ENCODE data around the gene THBS2.

Gene THBS2

GRCh38 chr6:169246445-169246844, 7.2 kb downstream of the THBS2 start:
- ChIA-PET POLR2A (no interaction called here), CTCF (no interaction called here)
- no peak for DNase-seq (ENCODE audit: extremely low spot score)
- no peak for TF ChIP-seq LEF1 (IDR thresholded peaks at IDR 0.05; ENCODE audit: borderline replicate concordance)
- TF ChIP-seq BHLHE40 (IDR thresholded peaks at IDR 0.05; ENCODE audit: borderline replicate concordance) = no peak
- TF ChIP-seq FOXM1 (IDR thresholded peaks at IDR 0.05; ENCODE audit: borderline replicate concordance) = no peak
- no peak for TF ChIP-seq FOXK2 (IDR thresholded peaks at IDR 0.05)
- no peak for TF ChIP-seq ARNT (IDR thresholded peaks at IDR 0.05)
- no peak for TF ChIP-seq NFRKB (IDR thresholded peaks at IDR 0.05)
- no peak for TF ChIP-seq FOXA1 (IDR thresholded peaks at IDR 0.05)
- no peak for TF ChIP-seq SUZ12 (IDR thresholded peaks at IDR 0.05)
- no peak for TF ChIP-seq ZNF384 (IDR thresholded peaks at IDR 0.05)
- TF ChIP-seq ELF4 (IDR thresholded peaks at IDR 0.05) = no peak
- no peak for TF ChIP-seq SP1 (IDR thresholded peaks at IDR 0.05)
- no peak for TF ChIP-seq HDGF (IDR thresholded peaks at IDR 0.05; ENCODE audit: borderline replicate concordance)
- TF ChIP-seq L3MBTL2 (conservative IDR thresholded peaks at IDR 0.05) = no peak
- no peak for TF ChIP-seq TARDBP (IDR thresholded peaks at IDR 0.05)
- TF ChIP-seq PKNOX1 (IDR thresholded peaks at IDR 0.05) = no peak
- no peak for TF ChIP-seq CTBP1 (IDR thresholded peaks at IDR 0.05; ENCODE audit: borderline replicate concordance)

GRCh38 chr6:169244684-169245383, 8.8 kb downstream of the THBS2 start:
- TF ChIP-seq CTBP1 (IDR thresholded peaks at IDR 0.05; ENCODE audit: borderline replicate concordance) = no peak
- TF ChIP-seq TARDBP (IDR thresholded peaks at IDR 0.05) = no peak
- TF ChIP-seq SUZ12 (IDR thresholded peaks at IDR 0.05) = no peak
- TF ChIP-seq FOXM1 (IDR thresholded peaks at IDR 0.05; ENCODE audit: borderline replicate concordance) = no peak
- TF ChIP-seq L3MBTL2 (conservative IDR thresholded peaks at IDR 0.05) = no peak
- no peak for TF ChIP-seq ELF4 (IDR thresholded peaks at IDR 0.05)
- no peak for DNase-seq (ENCODE audit: extremely low spot score)
- ChIA-PET CTCF (no interaction called here), POLR2A (no interaction called here)

- TF ChIP-seq HDGF (IDR thresholded peaks at IDR 0.05; ENCODE audit: borderline replicate concordance) (no peak), ELF4 (IDR thresholded peaks at IDR 0.05) (no peak), FOXA1 (IDR thresholded peaks at IDR 0.05) (no peak), ZNF384 (IDR thresholded peaks at IDR 0.05) (no peak)
- ChIA-PET CTCF (no interaction called here), POLR2A (no interaction called here)
- no peak for DNase-seq (ENCODE audit: extremely low spot score)
These were observed 10.0 kb downstream of the THBS2 start for GRCh38 chr6:169243661-169244060.

- POLR2A ChIA-PET = no interaction called here
- TF ChIP-seq FOXM1 (IDR thresholded peaks at IDR 0.05; ENCODE audit: borderline replicate concordance) = no peak
- no peak for TF ChIP-seq HDGF (IDR thresholded peaks at IDR 0.05; ENCODE audit: borderline replicate concordance)
- TF ChIP-seq ARNT (IDR thresholded peaks at IDR 0.05) = no peak
- no peak for TF ChIP-seq NFRKB (IDR thresholded peaks at IDR 0.05)
- no peak for TF ChIP-seq SUZ12 (IDR thresholded peaks at IDR 0.05)
- TF ChIP-seq L3MBTL2 (conservative IDR thresholded peaks at IDR 0.05) = no peak
- no peak for TF ChIP-seq LEF1 (IDR thresholded peaks at IDR 0.05; ENCODE audit: borderline replicate concordance)
- TF ChIP-seq FOXA1 (IDR thresholded peaks at IDR 0.05) = no peak
- no peak for TF ChIP-seq ZNF384 (IDR thresholded peaks at IDR 0.05)
- TF ChIP-seq FOXK2 (IDR thresholded peaks at IDR 0.05) = no peak
- no peak for TF ChIP-seq TARDBP (IDR thresholded peaks at IDR 0.05)
- TF ChIP-seq SP1 (IDR thresholded peaks at IDR 0.05) = no peak
- TF ChIP-seq ELF4 (IDR thresholded peaks at IDR 0.05) = no peak
These were observed 10.5 kb downstream of the THBS2 start for GRCh38 chr6:169243186-169243585.

GRCh38 chr6:169241688-169242350, 11.8 kb downstream of the THBS2 start:
- TF ChIP-seq PKNOX1 (IDR thresholded peaks at IDR 0.05) = no peak
- TF ChIP-seq SUZ12 (IDR thresholded peaks at IDR 0.05) = no peak
- no peak for TF ChIP-seq TARDBP (IDR thresholded peaks at IDR 0.05)
- no peak for TF ChIP-seq ARNT (IDR thresholded peaks at IDR 0.05)
- no peak for TF ChIP-seq ZNF384 (IDR thresholded peaks at IDR 0.05)
- no peak for TF ChIP-seq SP1 (IDR thresholded peaks at IDR 0.05)
- no peak for TF ChIP-seq FOXM1 (IDR thresholded peaks at IDR 0.05; ENCODE audit: borderline replicate concordance)
- no peak for TF ChIP-seq HDGF (IDR thresholded peaks at IDR 0.05; ENCODE audit: borderline replicate concordance)
- TF ChIP-seq NFRKB (IDR thresholded peaks at IDR 0.05) = no peak
- TF ChIP-seq FOXA1 (IDR thresholded peaks at IDR 0.05) = no peak
- TF ChIP-seq ELF4 (IDR thresholded peaks at IDR 0.05) = no peak
- TF ChIP-seq LEF1 (IDR thresholded peaks at IDR 0.05; ENCODE audit: borderline replicate concordance) = no peak
- TF ChIP-seq FOXK2 (IDR thresholded peaks at IDR 0.05) = no peak
- no peak for TF ChIP-seq CTBP1 (IDR thresholded peaks at IDR 0.05; ENCODE audit: borderline replicate concordance)
- TF ChIP-seq BHLHE40 (IDR thresholded peaks at IDR 0.05; ENCODE audit: borderline replicate concordance) = no peak
- no peak for TF ChIP-seq L3MBTL2 (conservative IDR thresholded peaks at IDR 0.05)
- POLR2A ChIA-PET = no interaction called here
- DNase-seq (ENCODE audit: extremely low spot score) = no peak
- CTCF ChIA-PET = no interaction called here

More at GRCh38 chr6:169243186-169243585, 10.5 kb downstream of the THBS2 start:
- CTCF ChIA-PET = no interaction called here
- DNase-seq (ENCODE audit: extremely low spot score) = no peak

GRCh38 chr6:169240591-169241390, 12.9 kb downstream of the THBS2 start:
- POLR2A ChIA-PET = no interaction called here
- no peak for TF ChIP-seq CTBP1 (IDR thresholded peaks at IDR 0.05; ENCODE audit: borderline replicate concordance)
- no peak for TF ChIP-seq FOXA1 (IDR thresholded peaks at IDR 0.05)
- TF ChIP-seq LEF1 (IDR thresholded peaks at IDR 0.05; ENCODE audit: borderline replicate concordance) = no peak
- TF ChIP-seq FOXM1 (IDR thresholded peaks at IDR 0.05; ENCODE audit: borderline replicate concordance) = no peak
- TF ChIP-seq ARNT (IDR thresholded peaks at IDR 0.05) = no peak
- TF ChIP-seq SP1 (IDR thresholded peaks at IDR 0.05) = no peak
- TF ChIP-seq PKNOX1 (IDR thresholded peaks at IDR 0.05) = no peak
- TF ChIP-seq ELF4 (IDR thresholded peaks at IDR 0.05) = no peak
- TF ChIP-seq HDGF (IDR thresholded peaks at IDR 0.05; ENCODE audit: borderline replicate concordance) = no peak
- no peak for TF ChIP-seq BHLHE40 (IDR thresholded peaks at IDR 0.05; ENCODE audit: borderline replicate concordance)
- TF ChIP-seq ZNF384 (IDR thresholded peaks at IDR 0.05) = no peak
- TF ChIP-seq SUZ12 (IDR thresholded peaks at IDR 0.05) = no peak
- TF ChIP-seq NFRKB (IDR thresholded peaks at IDR 0.05) = no peak
- DNase-seq (ENCODE audit: extremely low spot score) = no peak
- CTCF ChIA-PET = no interaction called here

All from HEK293T (cell line).